K562 (cell line): Measurements from ENCODE around the gene RAMACL. TPM values are rescaled to one million over a fixed set of nuclear protein-coding genes. Genes with fewer than 3 reads are reported as not detected.

Source experiments
- ATAC-seq: fragments of 200-7000 bp; cut with Tn5 transposase; 3 replicates; pipeline ENCODE4 v1.9.1; 2020; ENCODE audit warnings: moderate library complexity
- BruUV-seq: library from RNA; stranded (reverse); fragments of 400-500 nt; replicated peaks from 2 replicates; lab custom pipeline; 2021; lab: Mats Ljungman, UMichigan
- CTCF ChIA-PET: fragments of 300-600 bp; formaldehyde crosslinking; extraction: SDS; loops from one replicate; lab custom pipeline; 2021; ENCODE audit warnings: low intra/inter-chr PET ratio; lab: Yijun Ruan, JAX
- POLR2A ChIA-PET: fragments of 300-600, 350-650 bp; sonication (Branson Sonifier 250); formaldehyde crosslinking; extraction: SDS; loops from one replicate; lab custom pipeline; 2021; ENCODE audit warnings: antibody characterized with exemption, inconsistent platforms; lab: Yijun Ruan, JAX
- DNase-seq, 4 experiments: peaks; one replicate each; pipeline versions ENCODE4 v3.0.0 to v3.0.0-alpha.2; 2011 to 2018; ENCODE audit warnings: low spot score in 3 of 4, mixed read lengths in 3 of 4; ENCODE audit errors: extremely low read depth in 1 of 4
- FAIRE-seq: peaks from 2 replicates; lab custom pipeline; 2011; peaks lifted over from hg19 to GRCh38; lab: Jason Lieb, UNC
- H2AFZ ChIP-seq: 2 replicates; pipeline ENCODE4 v1.6.0; 2011; ENCODE audit warnings: low read depth, low read length, control low read depth, inconsistent platforms
- H3K27ac ChIP-seq: fragments of 200-600 bp; 3 replicates; pipeline ENCODE4 v1.8.0; 2011; ENCODE audit warnings: low read depth, mild to moderate bottlenecking, control low read depth, inconsistent platforms, low read length, moderate library complexity, mixed read lengths; ENCODE audit errors: extremely low read depth
- H3K27me3 ChIP-seq, 2 experiments: fragments of 300-600 bp in 1 of 2; 2 replicates in 1 of 2; 3 replicates in 1 of 2; pipeline versions ENCODE4 v1.6.0 to v1.8.0; 2011; ENCODE audit warnings: inconsistent platforms in 2 of 2, low read length in 2 of 2, mild to moderate bottlenecking in 1 of 2, mixed read lengths in 1 of 2, moderate library complexity in 1 of 2; ENCODE audit not compliant: control insufficient read depth in 2 of 2, insufficient read depth in 2 of 2
- H3K36me3 ChIP-seq: fragments of 300-600 bp; 3 replicates; pipeline ENCODE4 v1.8.0; 2011; ENCODE audit warnings: mild to moderate bottlenecking, low read length, inconsistent platforms; ENCODE audit not compliant: control insufficient read depth, insufficient read depth
- H3K4me1 ChIP-seq, 2 experiments: fragments of 200-600 bp in 1 of 2; replicated peaks in 1 of 2; 2 replicates in 1 of 2; 3 replicates in 1 of 2; pipeline versions ENCODE4 v1.5.1 to v1.8.0; 2011; ENCODE audit warnings: inconsistent platforms in 2 of 2, low read length in 2 of 2, mild to moderate bottlenecking in 1 of 2, mixed read lengths in 1 of 2, moderate library complexity in 1 of 2; ENCODE audit not compliant: control insufficient read depth in 2 of 2, insufficient read depth in 2 of 2
- H3K4me2 ChIP-seq: 2 replicates; pipeline ENCODE4 v1.6.1; 2011; ENCODE audit warnings: low read length, control low read depth, inconsistent platforms, mixed read lengths; ENCODE audit not compliant: insufficient read depth
- H3K4me3 ChIP-seq: fragments of 200-600 bp; sonication (generic), shearing (Covaris generic); 2 replicates; pipeline ENCODE4 v1.5.1; 2016; ENCODE audit warnings: control low read depth, inconsistent platforms
- H3K79me2 ChIP-seq: fragments of 200-600 bp; 3 replicates; pipeline ENCODE4 v1.8.0; 2011; ENCODE audit warnings: low read length, inconsistent platforms; ENCODE audit not compliant: control insufficient read depth, insufficient read depth
- H3K9ac ChIP-seq, 2 experiments: 2 replicates each; pipeline versions ENCODE4 v1.6.0 to v1.6.1; 2011; ENCODE audit warnings: low read depth in 2 of 2, low read length in 2 of 2, control low read depth in 1 of 2, inconsistent platforms in 1 of 2, mild to moderate bottlenecking in 1 of 2, mixed read lengths in 1 of 2; ENCODE audit not compliant: insufficient read depth in 1 of 2
- H3K9me1 ChIP-seq: one replicate; pipeline ENCODE4 v1.6.0; 2011; ENCODE audit warnings: inconsistent platforms, mild to moderate bottlenecking, low read length, moderate library complexity; ENCODE audit not compliant: control insufficient read depth, insufficient read depth
- H3K9me3 ChIP-seq: replicated peaks from 2 replicates; pipeline ENCODE4 v1.5.1; 2011; ENCODE audit warnings: low read depth, low read length, inconsistent platforms; ENCODE audit not compliant: control insufficient read depth, insufficient read depth
- H4K20me1 ChIP-seq: replicated peaks from 2 replicates; pipeline ENCODE4 v1.6.1; 2011; ENCODE audit warnings: low read length, inconsistent platforms, mixed read lengths; ENCODE audit not compliant: control insufficient read depth, insufficient read depth
- ATF7 ChIP-seq: fragments of 450-650 bp; IDR thresholded peaks from 2 replicates; pipeline ENCODE4 v1.7.1; 2014; ENCODE audit warnings: mild to moderate bottlenecking, moderate library complexity
- FOXJ2 ChIP-seq: fragments of 200-800 bp; sonication (Bioruptor generic); IDR thresholded peaks from 2 replicates; pipeline ENCODE4 v1.6.1; 2016; ENCODE audit warnings: missing genetic modification characterization, missing compliant biosample characterization
- KDM4B ChIP-seq, 2 experiments: fragments of 450-650 bp in 1 of 2; sonication (generic) in 1 of 2; IDR thresholded peaks; 2 replicates each; pipeline ENCODE4 v1.6.1; 2016 to 2017; ENCODE audit warnings: borderline replicate concordance in 2 of 2, antibody characterized with exemption in 1 of 2, low read depth in 1 of 2, mild to moderate bottlenecking in 1 of 2
- KHSRP ChIP-seq: fragments of 450-650 bp; IDR thresholded peaks from 2 replicates; pipeline ENCODE4 v1.6.1; 2017
- MCM5 ChIP-seq: fragments of 450-650 bp; IDR thresholded peaks from 2 replicates; pipeline ENCODE4 v1.6.1; 2016; ENCODE audit warnings: low read depth
- MTA2 ChIP-seq: fragments of 450-650 bp; IDR thresholded peaks from 2 replicates; pipeline ENCODE4 v1.6.1; 2016; ENCODE audit warnings: low read depth
- NFIX ChIP-seq: fragments of 250-450 bp; sonication (Bioruptor Pico); IDR thresholded peaks from 2 replicates; pipeline ENCODE4 v1.4.0; 2020; ENCODE audit warnings: low read depth, mild to moderate bottlenecking, moderate library complexity
- POLR2A ChIP-seq: fragments of 450-650 bp; conservative IDR thresholded peaks from 2 replicates; pipeline ENCODE4 v1.6.1; 2016
- RHOXF2B ChIP-seq: fragments of 250-450 bp; sonication (Bioruptor Pico); conservative IDR thresholded peaks from 2 replicates; pipeline ENCODE4 v1.5.1; 2021
- SP2 ChIP-seq: IDR thresholded peaks from 2 replicates; pipeline ENCODE4 v1.6.1; 2011; ENCODE audit warnings: mild to moderate bottlenecking, low read depth, low read length, moderate library complexity; ENCODE audit not compliant: poor library complexity, severe bottlenecking; ENCODE audit errors: extremely low read depth
- TCFL5 ChIP-seq: fragments of 250-450 bp; sonication (Bioruptor Pico); conservative IDR thresholded peaks from 2 replicates; pipeline ENCODE4 v1.6.1; 2021; ENCODE audit warnings: mild to moderate bottlenecking, moderate library complexity, matching md5 sums
- TEAD1 ChIP-seq, 2 experiments: fragments of 450-650 bp in 1 of 2; sonication (generic) in 1 of 2; formaldehyde crosslinking; IDR thresholded peaks; 2 replicates each; pipeline versions ENCODE4 v1.4.0 to v1.8.0; 2020 to 2022; ENCODE audit warnings: mild to moderate bottlenecking in 2 of 2, missing genetic modification reagents in 1 of 2
- XRCC3 ChIP-seq: fragments of 450-650 bp; IDR thresholded peaks from 2 replicates; pipeline ENCODE4 v1.6.1; 2017; ENCODE audit warnings: mild to moderate bottlenecking, moderate library complexity
- ZC3H8 ChIP-seq: fragments of 450-650 bp; IDR thresholded peaks from 2 replicates; pipeline ENCODE4 v1.6.1; 2017
- ZFP36 ChIP-seq: fragments of 150-350 bp; IDR thresholded peaks from 2 replicates; pipeline ENCODE4 v1.6.1; 2018; ENCODE audit warnings: low read length, low read depth; ENCODE audit not compliant: partially characterized antibody
- ZNF174 ChIP-seq: fragments of 250-450 bp; sonication (Bioruptor Pico); IDR thresholded peaks from 2 replicates; pipeline ENCODE4 v1.4.0; 2020; ENCODE audit warnings: mild to moderate bottlenecking
- ZNF695 ChIP-seq: fragments of 450-650 bp; formaldehyde crosslinking; IDR thresholded peaks from 2 replicates; pipeline ENCODE4 v1.4.0; 2020; ENCODE audit warnings: mild to moderate bottlenecking, moderate library complexity
- ZNF766 ChIP-seq: fragments of 200-800 bp; sonication (Bioruptor generic); conservative IDR thresholded peaks from 2 replicates; pipeline ENCODE4 v1.6.1; 2016; ENCODE audit warnings: missing genetic modification characterization, missing compliant biosample characterization
- ZNF785 ChIP-seq: fragments of 250-450 bp; sonication (Bioruptor Pico); IDR thresholded peaks from 2 replicates; pipeline ENCODE4 v1.4.0; 2020; ENCODE audit warnings: mild to moderate bottlenecking
- WGBS: fragments of 100-300 bp; shearing (Covaris generic); methylation state at CpG from one replicate; pipeline ENCODE4 v1.1.6; 2016; ENCODE audit warnings: low coverage, mixed read lengths; ENCODE audit not compliant: insufficient coverage; ENCODE audit errors: missing lambda C conversion rate; 5-methylcytosine and 5-hydroxymethylcytosine counted together
- in situ Hi-C: fragments of 300-500 bp; cut with MboI; formaldehyde crosslinking; loops from 4 replicates; pipeline ENCODE4 v1.15.0; 2018; ENCODE audit warnings: inconsistent platforms, mixed read lengths
- intact Hi-C: fragments of 100-400 bp; cut with micrococcal nuclease; formaldehyde crosslinking; loops from 2 replicates; pipeline ENCODE4 v1.14.2; 2022
- polyA plus RNA-seq, 8 experiments: library from polyadenylated mRNA; depleted of rRNA in 4 of 8; stranded (reverse) in 5 of 8; unstranded in 3 of 8; fragments of >200 nt; fragmentation: Nextera tagmentation in 2 of 8; fragmentation: Illumina TruSeq in 1 of 8; extraction: Ambion mirVana in 2 of 8; extraction: Trizol in 1 of 8; gene quantifications; 2 replicates each; pipeline versions ENCODE4 v1.2.1 to v1.2.3, GENCODE V29; 2011 to 2014; ENCODE audit warnings: inconsistent platforms in 1 of 8, missing spikeins in 1 of 8
- total RNA-seq, 7 experiments: library from RNA; depleted of rRNA in 6 of 7; stranded (reverse); fragments of >200 nt in 6 of 7; fragmentation: Illumina TruSeq in 2 of 7; extraction: Trizol in 2 of 7; gene quantifications; 2 replicates each; pipeline versions ENCODE4 v1.2.1 to v1.2.3, GENCODE V29; 2011 to 2021; ENCODE audit warnings: low replicate concordance in 1 of 7

Gene RAMACL
- total and polyA plus RNA-seq, 9 of the 15 experiments (the other 6 are each of a cell fraction or from before 2014, with no cell fraction given): 0.11 to 1.7 (median 0.41) TPM; not detected in 1

DNA sequence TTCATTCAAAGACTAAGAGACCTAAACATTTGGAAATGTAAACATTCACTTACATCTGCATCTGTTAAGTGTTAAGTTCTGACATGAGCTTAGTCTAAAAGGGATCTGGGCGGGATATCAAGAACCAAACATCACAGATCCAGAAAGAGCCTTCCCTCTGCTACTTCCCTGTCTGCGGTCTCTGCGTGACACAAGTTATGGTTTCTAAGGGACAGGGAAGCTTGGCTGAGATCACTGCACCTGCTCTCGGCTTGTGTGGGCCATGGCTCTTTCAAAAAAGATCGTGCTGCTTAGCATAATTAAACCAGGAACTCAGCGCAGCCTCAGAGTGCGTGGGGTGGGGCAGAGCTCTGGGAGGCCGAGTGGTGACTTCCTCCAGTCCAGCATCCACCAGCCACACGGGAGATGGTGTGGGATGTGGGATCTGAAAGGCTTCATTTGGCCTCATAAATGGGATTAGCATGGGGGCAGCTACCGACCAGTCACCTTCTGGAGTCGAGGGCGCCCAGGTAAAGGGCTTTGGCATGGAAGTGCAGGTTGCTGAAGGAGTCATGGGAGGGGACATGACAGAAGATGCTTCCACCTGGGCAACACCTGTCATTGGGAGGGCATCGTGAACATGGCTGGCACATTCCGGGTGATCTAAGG lies 16.7 kb upstream of the RAMACL start (continued):
- TF ChIP-seq SP2: no peak

DNA sequence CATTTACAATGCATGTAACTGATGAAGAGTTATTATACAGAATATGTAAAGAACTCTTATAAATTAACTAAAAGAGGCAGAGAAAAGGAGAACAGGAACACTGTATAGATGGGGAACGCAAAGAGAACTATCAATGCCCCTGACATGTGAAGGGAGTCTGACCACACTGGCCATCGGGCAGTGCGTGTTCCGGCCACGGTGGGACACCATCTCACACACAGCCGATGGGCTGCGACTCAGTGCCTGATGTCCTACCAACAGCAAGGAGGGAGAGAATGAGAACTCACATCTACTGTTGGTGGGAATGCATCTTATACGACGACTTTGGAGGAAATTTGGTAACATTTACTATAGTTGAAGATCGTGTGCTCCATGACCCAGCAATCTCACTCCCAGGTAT lies 15.5 kb upstream of the RAMACL start:
- no peak for ATAC-seq
- no peak for FAIRE-seq

More for the DNA sequence above, 15.5 kb upstream of the RAMACL start:
- Histone ChIP-seq H3K9me1 (no peaks in the 10 kb centered on the region), H3K27me3 (peaks cover 6 to 32% of the 10 kb centered on the region in 2 experiments; a peak in 4 of 5 replicates), H3K9me3 (no peaks in the 10 kb centered on the region), H3K4me1 (no peaks in the 10 kb centered on the region), H3K9ac (no peak overlapping the region), H3K36me3 (no peaks in the 10 kb centered on the region), H4K20me1 (peaks cover 5% of the 10 kb centered on the region; the same call in 1 of the 2 replicates), H3K4me2 (no peak overlapping the region), H3K27ac (no peak overlapping the region), H2AFZ (no peak overlapping the region), H3K4me3 (no peak overlapping the region), H3K79me2 (no peaks in the 10 kb centered on the region)
- in situ Hi-C loops: no loop called here
- intact Hi-C loops: no loop called here
- 1% methylated on average over 10 of the region's 10 CpGs for WGBS
- no peak for DNase-seq
- BruUV-seq: no TSS peak
- POLR2A ChIA-PET: no interaction called here
- no peak for TF ChIP-seq RHOXF2B
- TF ChIP-seq XRCC3: no peak
- TF ChIP-seq ZNF174 (CRISPR knock-in tag): no peak
- TF ChIP-seq ZNF695: no peak
- TF ChIP-seq MCM5: no peak
- no peak for TF ChIP-seq FOXJ2 (tag)
- no peak for TF ChIP-seq KDM4B (IDR thresholded peaks at IDR 0.05; ENCODE audit: borderline replicate concordance in 2 of 2, low read depth in 1 of 2)
- no peak for TF ChIP-seq ATF7
- no peak for TF ChIP-seq ZNF785
- no peak for TF ChIP-seq POLR2A
- no peak for TF ChIP-seq ZFP36
- no peak for TF ChIP-seq ZNF766 (CRISPR knock-in tag)
- TF ChIP-seq KHSRP: no peak
- no peak for TF ChIP-seq TEAD1 (CRISPR knock-in tag; IDR thresholded peaks at IDR 0.05)
- no peak for TF ChIP-seq MTA2
- TF ChIP-seq NFIX: no peak
- no peak for TF ChIP-seq ZC3H8
- no peak for TF ChIP-seq TCFL5
- CTCF ChIA-PET: no interaction called here
